Activated CD4-positive, alpha-beta memory T cell treated with anti-CD3 and anti-CD28 coated beads for 36 hours (primary cell): ENCODE measurements around the gene SCAF11. TPM values are rescaled to one million over a fixed set of nuclear protein-coding genes. Genes with fewer than 3 reads are reported as not detected.

ENCODE experiments used
- CTCF ChIA-PET: fragments of 350-600 bp; sonication (Branson Sonifier 250); formaldehyde crosslinking; loops from one replicate; lab custom pipeline; 2021; ENCODE audit warnings: antibody characterized with exemption, inconsistent platforms; lab: Charles Lee
- POLR2A ChIA-PET: fragments of 350-600 bp; sonication (Branson Sonifier 250); formaldehyde crosslinking; loops from one replicate; lab custom pipeline; 2021; ENCODE audit warnings: antibody characterized with exemption; lab: Charles Lee
- DNase-seq: peaks from one replicate; pipeline ENCODE4 v3.0.0-alpha.2; 2020
- H3K27ac Mint-ChIP-seq: one replicate; pipeline ENCODE4 v1.8.0; 2021; ENCODE audit warnings: mixed read lengths
- H3K27me3 Mint-ChIP-seq: one replicate; pipeline ENCODE4 v1.8.0; 2021; ENCODE audit warnings: mixed read lengths
- H3K36me3 Mint-ChIP-seq: one replicate; pipeline ENCODE4 v1.8.0; 2021; ENCODE audit warnings: mixed read lengths
- H3K4me1 Mint-ChIP-seq: one replicate; pipeline ENCODE4 v1.8.0; 2021; ENCODE audit warnings: low read depth, mixed read lengths
- H3K4me3 Mint-ChIP-seq: one replicate; pipeline ENCODE4 v1.8.0; 2021; ENCODE audit warnings: mild to moderate bottlenecking, mixed read lengths
- H3K9me3 Mint-ChIP-seq: one replicate; pipeline ENCODE4 v1.8.0; 2021; ENCODE audit warnings: mixed read lengths
- intact Hi-C: fragments of 100-400 bp; cut with micrococcal nuclease; formaldehyde crosslinking; loops from one replicate; pipeline ENCODE4 v1.15.1; 2023
- total RNA-seq, 2 experiments: library from RNA; stranded (reverse); gene quantifications; one replicate each; pipeline ENCODE4 v1.2.3, GENCODE V29; 2021

The SCAF11 gene
- total RNA-seq, 2 experiments from 2014 or later = 114 to 116 TPM

- intact Hi-C loops = no loop called here
- Mint-ChIP-seq H3K27ac (no peak overlapping the region), H3K9me3 (no peaks in the 10 kb centered on the region), H3K4me3 (no peak overlapping the region), H3K4me1 (peaks cover 4% of the 10 kb centered on the region), H3K36me3 (peaks cover 43% of the 10 kb centered on the region), H3K27me3 (no peaks in the 10 kb centered on the region)
- ChIA-PET POLR2A (no interaction called here), CTCF (no interaction called here)
- no peak for DNase-seq
Observed at GRCh38 chr12:45948546-45948945, 41.8 kb downstream of the SCAF11 start.

GRCh38 chr12:45946435-45946834 lies 43.9 kb downstream of the SCAF11 start:
- ChIA-PET POLR2A (no interaction called here), CTCF (no interaction called here)
- Mint-ChIP-seq H3K27me3 (no peaks in the 10 kb centered on the region), H3K4me1 (peaks cover 4% of the 10 kb centered on the region), H3K27ac (no peak overlapping the region), H3K9me3 (no peaks in the 10 kb centered on the region), H3K36me3 (peaks cover 57% of the 10 kb centered on the region), H3K4me3 (no peak overlapping the region)
- no peak for DNase-seq
- intact Hi-C loops = no loop called here

- H3K4me3 Mint-ChIP-seq = no peak overlapping the region
- H3K36me3 Mint-ChIP-seq = peaks cover 63% of the 10 kb centered on the region
- H3K9me3 Mint-ChIP-seq = no peaks in the 10 kb centered on the region
- no peak overlapping the region for H3K27ac Mint-ChIP-seq
- H3K27me3 Mint-ChIP-seq = no peaks in the 10 kb centered on the region
- DNase-seq = no peak
- CTCF ChIA-PET = no interaction called here
- peaks cover 4% of the 10 kb centered on the region for H3K4me1 Mint-ChIP-seq
- POLR2A ChIA-PET = no interaction called here
- intact Hi-C loops = no loop called here
Observed at GRCh38 chr12:45944771-45945170, 45.6 kb downstream of the SCAF11 start.

- H3K9me3 Mint-ChIP-seq = no peaks in the 10 kb centered on the region
- ChIA-PET POLR2A (no interaction called here), CTCF (interaction anchor here (1.0 kb wide), 1 partner anchor 13 kb away, joined by 3 read pairs; no protein-coding TSS in a partner anchor)
- no peak overlapping the region for H3K4me3 Mint-ChIP-seq
- no peak overlapping the region for H3K27ac Mint-ChIP-seq
- peaks cover 10% of the 10 kb centered on the region for H3K4me1 Mint-ChIP-seq
- H3K36me3 Mint-ChIP-seq = peaks cover 48% of the 10 kb centered on the region
- no peaks in the 10 kb centered on the region for H3K27me3 Mint-ChIP-seq
- no peak for DNase-seq
- intact Hi-C loops = no loop called here
Observed at GRCh38 chr12:45939759-45940158, 50.6 kb downstream of the SCAF11 start.

- ChIA-PET POLR2A (no interaction called here), CTCF (no interaction called here)
- Mint-ChIP-seq H3K27me3 (no peaks in the 10 kb centered on the region), H3K4me1 (peaks cover 12% of the 10 kb centered on the region), H3K9me3 (no peaks in the 10 kb centered on the region), H3K27ac (no peak overlapping the region), H3K36me3 (peaks cover 41% of the 10 kb centered on the region), H3K4me3 (no peak overlapping the region)
- intact Hi-C loops = no loop called here
- no peak for DNase-seq
Observed at GRCh38 chr12:45938566-45938965, 51.8 kb downstream of the SCAF11 start.

GRCh38 chr12:45934956-45935355 lies 55.4 kb downstream of the SCAF11 start:
- peak overlapping the region; percentile 28 for H3K27ac Mint-ChIP-seq
- no peaks in the 10 kb centered on the region for H3K27me3 Mint-ChIP-seq
- DNase-seq = no peak
- H3K36me3 Mint-ChIP-seq = peaks cover 21% of the 10 kb centered on the region
- H3K4me1 Mint-ChIP-seq = peaks cover 12% of the 10 kb centered on the region
- ChIA-PET CTCF (interaction anchor here (1.1 to 1.2 kb wide), 2 partner anchors 56 to 205 kb away, joined by 3 read pairs; partner anchors contain the start of gene ARID2), POLR2A (no interaction called here)
- no peak overlapping the region for H3K4me3 Mint-ChIP-seq
- intact Hi-C loops = no loop called here
- H3K9me3 Mint-ChIP-seq = no peaks in the 10 kb centered on the region

GRCh38 chr12:45933504-45933903 lies 56.9 kb downstream of the SCAF11 start:
- ChIA-PET POLR2A (no interaction called here), CTCF (interaction anchor here (1.5 kb wide), 1 partner anchor 390 kb away, joined by 4 read pairs; no protein-coding TSS in a partner anchor)
- Mint-ChIP-seq H3K9me3 (no peaks in the 10 kb centered on the region), H3K27ac (no peak overlapping the region), H3K4me3 (no peak overlapping the region), H3K27me3 (no peaks in the 10 kb centered on the region), H3K36me3 (peaks cover 20% of the 10 kb centered on the region), H3K4me1 (peaks cover 12% of the 10 kb centered on the region)
- DNase-seq = no peak
- intact Hi-C loops = no loop called here

GRCh38 chr12:45930369-45930768 lies 60.0 kb downstream of the SCAF11 start:
- Mint-ChIP-seq H3K27ac (no peak overlapping the region), H3K27me3 (no peaks in the 10 kb centered on the region), H3K4me3 (no peak overlapping the region), H3K9me3 (no peaks in the 10 kb centered on the region), H3K36me3 (peaks cover 32% of the 10 kb centered on the region), H3K4me1 (peaks cover 9% of the 10 kb centered on the region)
- POLR2A ChIA-PET = no interaction called here
- DNase-seq = no peak
- CTCF ChIA-PET = interaction anchor here (1.4 kb wide), 1 partner anchor 386 kb away, joined by 3 read pairs; no protein-coding TSS in a partner anchor
- intact Hi-C loops = no loop called here

- DNase-seq = no peak
- Mint-ChIP-seq H3K4me1 (peaks cover 4% of the 10 kb centered on the region), H3K4me3 (no peak overlapping the region), H3K27ac (peak overlapping the region; percentile 53), H3K9me3 (no peaks in the 10 kb centered on the region), H3K36me3 (peaks cover 34% of the 10 kb centered on the region), H3K27me3 (no peaks in the 10 kb centered on the region)
- ChIA-PET CTCF (interaction anchor here (0.6 kb wide), 1 partner anchor 75 kb away, joined by 4 read pairs; no protein-coding TSS in a partner anchor), POLR2A (no interaction called here)
- intact Hi-C loops = no loop called here
Observed at GRCh38 chr12:45928309-45928708, 62.1 kb downstream of the SCAF11 start.

- Mint-ChIP-seq H3K36me3 (peaks cover 24% of the 10 kb centered on the region), H3K27ac (no peak overlapping the region), H3K9me3 (no peaks in the 10 kb centered on the region), H3K4me1 (no peaks in the 10 kb centered on the region), H3K27me3 (no peaks in the 10 kb centered on the region), H3K4me3 (no peak overlapping the region)
- DNase-seq = no peak
- POLR2A ChIA-PET = no interaction called here
- CTCF ChIA-PET = no interaction called here
- intact Hi-C loops = no loop called here
Observed at GRCh38 chr12:45918818-45919217, 71.6 kb downstream of the SCAF11 start.

- CTCF ChIA-PET = no interaction called here
- POLR2A ChIA-PET = no interaction called here
Observed at GRCh38 chr12:45915405-45915804, 75.0 kb downstream of the SCAF11 start.

GRCh38 chr12:45914090-45914489 lies 76.3 kb downstream of the SCAF11 start:
- Mint-ChIP-seq H3K4me3 (no peak overlapping the region), H3K27me3 (no peaks in the 10 kb centered on the region), H3K36me3 (peaks cover 6% of the 10 kb centered on the region), H3K9me3 (no peaks in the 10 kb centered on the region), H3K4me1 (no peaks in the 10 kb centered on the region), H3K27ac (no peak overlapping the region)
- ChIA-PET CTCF (no interaction called here), POLR2A (no interaction called here)
- no peak for DNase-seq
- intact Hi-C loops = no loop called here

More at GRCh38 chr12:45915405-45915804, 75.0 kb downstream of the SCAF11 start:
- Mint-ChIP-seq H3K36me3 (peaks cover 13% of the 10 kb centered on the region), H3K27me3 (no peaks in the 10 kb centered on the region), H3K9me3 (no peaks in the 10 kb centered on the region), H3K4me1 (no peaks in the 10 kb centered on the region), H3K4me3 (no peak overlapping the region), H3K27ac (no peak overlapping the region)
- DNase-seq = no peak
- intact Hi-C loops = no loop called here

GRCh38 chr12:45913631-45914030 lies 76.7 kb downstream of the SCAF11 start:
- POLR2A ChIA-PET = no interaction called here
- no peaks in the 10 kb centered on the region for H3K27me3 Mint-ChIP-seq

More at GRCh38 chr12:45913631-45914030, 76.7 kb downstream of the SCAF11 start:
- DNase-seq = no peak
- Mint-ChIP-seq H3K4me3 (no peak overlapping the region), H3K36me3 (peaks cover 6% of the 10 kb centered on the region), H3K27ac (no peak overlapping the region), H3K9me3 (no peaks in the 10 kb centered on the region), H3K4me1 (no peaks in the 10 kb centered on the region)
- CTCF ChIA-PET = no interaction called here
- intact Hi-C loops = no loop called here
